WERI-Rb-1 (cell line): ENCODE results near the gene SH2D6.
A peak's percentile ranks its signal among the peaks of the same experiment; 100 is the strongest.

Experiments
- DNase-seq: peaks from one replicate; pipeline ENCODE4 v3.0.0-alpha.2; 2020
- H3K27ac ChIP-seq: fragments of 250-450 bp; sonication (Bioruptor Pico); 2 replicates; pipeline ENCODE4 v1.5.1; 2020; ENCODE audit warnings: mild to moderate bottlenecking, moderate library complexity
- H3K27me3 ChIP-seq: fragments of 250-450 bp; sonication (Bioruptor Pico); 2 replicates; pipeline ENCODE4 v1.5.1; 2021; ENCODE audit warnings: mild to moderate bottlenecking, low read depth, moderate library complexity; ENCODE audit not compliant: insufficient read depth, severe bottlenecking
- H3K36me3 ChIP-seq: fragments of 250-450 bp; sonication (Bioruptor Pico); 2 replicates; pipeline ENCODE4 v1.5.1; 2020; ENCODE audit warnings: mild to moderate bottlenecking, moderate library complexity
- H3K4me3 ChIP-seq: 2 replicates; pipeline ENCODE4 v1.5.1; 2011; ENCODE audit warnings: low read depth, mild to moderate bottlenecking, control low read depth, low read length
- H3K9me3 ChIP-seq: fragments of 250-450 bp; sonication (Bioruptor Pico); 2 replicates; pipeline ENCODE4 v1.5.1; 2021; ENCODE audit warnings: mild to moderate bottlenecking, moderate library complexity; ENCODE audit not compliant: severe bottlenecking
- CTCF ChIP-seq: IDR thresholded peaks from 2 replicates; pipeline ENCODE4 v1.5.1; 2011; ENCODE audit warnings: low read depth, mild to moderate bottlenecking, control low read depth, inconsistent platforms, low read length

SH2D6 gene

GRCh38 chr2:85414761-85415553 is 3.6 kb upstream of the SH2D6 start:
- no peak for TF ChIP-seq CTCF
- H3K9me3 ChIP-seq: no peaks in the 10 kb centered on the region

GRCh38 chr2:85415980-85416650 is 2.4 kb upstream of the SH2D6 start:
- Histone ChIP-seq H3K27me3 (no peaks in the 10 kb centered on the region), H3K36me3 (no peaks in the 10 kb centered on the region), H3K9me3 (no peaks in the 10 kb centered on the region), H3K27ac (no peak overlapping the region), H3K4me3 (no peak overlapping the region)
- DNase-seq: no peak
- no peak for TF ChIP-seq CTCF

More at GRCh38 chr2:85414761-85415553, 3.6 kb upstream of the SH2D6 start:
- no peak for DNase-seq
- H3K4me3 ChIP-seq: no peak overlapping the region
- no peak overlapping the region for H3K27ac ChIP-seq
- no peaks in the 10 kb centered on the region for H3K27me3 ChIP-seq
- H3K36me3 ChIP-seq: no peaks in the 10 kb centered on the region

GRCh38 chr2:85419009-85419675 is 628 bp downstream of the SH2D6 start:
- no peak for TF ChIP-seq CTCF

GRCh38 chr2:85420536-85421259 is 2.2 kb downstream of the SH2D6 start:
- Histone ChIP-seq H3K4me3 (no peak overlapping the region), H3K36me3 (no peaks in the 10 kb centered on the region), H3K9me3 (no peaks in the 10 kb centered on the region), H3K27me3 (no peaks in the 10 kb centered on the region), H3K27ac (peak overlapping the region; percentile 72)
- peak; percentile 97 for TF ChIP-seq CTCF
- DNase-seq: peak; percentile 93

More at GRCh38 chr2:85419009-85419675, 628 bp downstream of the SH2D6 start:
- Histone ChIP-seq H3K27ac (peak overlapping the region; percentile 98), H3K9me3 (no peaks in the 10 kb centered on the region), H3K27me3 (no peaks in the 10 kb centered on the region), H3K4me3 (peak overlapping the region; percentile 60), H3K36me3 (no peaks in the 10 kb centered on the region)
- DNase-seq: no peak

GRCh38 chr2:85421260-85422071 is 3.0 kb downstream of the SH2D6 start:
- Histone ChIP-seq H3K27ac (peak overlapping the region; percentile 72), H3K4me3 (no peak overlapping the region), H3K27me3 (no peaks in the 10 kb centered on the region), H3K36me3 (no peaks in the 10 kb centered on the region), H3K9me3 (no peaks in the 10 kb centered on the region)
- no peak for DNase-seq
- no peak for TF ChIP-seq CTCF
